Stimulated activated CD8-positive, alpha-beta memory T cell treated with anti-CD3 and anti-CD28 coated beads, Interleukin-7, amount 100 ng/mL, for 24 hours (primary cell): Measurements from ENCODE around the gene KRT77.

Experiments used
- DNase-seq: peaks from one replicate; pipeline ENCODE4 v3.0.0-alpha.2; 2020; ENCODE audit warnings: low read depth

Gene KRT77

GRCh38 chr12:52655251-52655650 is 48.1 kb downstream of the KRT77 start:
- no peak for DNase-seq

GRCh38 chr12:52651726-52652261 is 51.5 kb downstream of the KRT77 start, which contains the start of gene KRT2:
Gene KRT2, minus strand, starts transcription at chr12:52652211. Its CDS starts 69 bp downstream, at chr12:52652142.
- DNase-seq, result no peak

- DNase-seq, result no peak
Measured at GRCh38 chr12:52650520-52651081, 52.7 kb downstream of the KRT77 start.

GRCh38 chr12:52649066-52649465 is 54.3 kb downstream of the KRT77 start:
- DNase-seq, result no peak

GRCh38 chr12:52648012-52648550 is 55.2 kb downstream of the KRT77 start:
- DNase-seq, result no peak

GRCh38 chr12:52647601-52648000 is 55.7 kb downstream of the KRT77 start:
- DNase-seq, result no peak

GRCh38 chr12:52646613-52647012 is 56.7 kb downstream of the KRT77 start:
- no peak for DNase-seq

- no peak for DNase-seq
Measured at GRCh38 chr12:52645982-52646381, 57.3 kb downstream of the KRT77 start.

- peak; percentile 9 for DNase-seq
Measured at GRCh38 chr12:52645120-52645761, 58.1 kb downstream of the KRT77 start.

GRCh38 chr12:52644078-52644415 is 59.3 kb downstream of the KRT77 start:
- no peak for DNase-seq

- DNase-seq, result no peak
Measured at GRCh38 chr12:52643233-52644077, 59.9 kb downstream of the KRT77 start.

- no peak for DNase-seq
Measured at GRCh38 chr12:52641468-52641867, 61.9 kb downstream of the KRT77 start.
